HG03575 (cell line): ENCODE measurements around the gene TMC3.

Experiments used
- ATAC-seq: cut with Tn5 transposase; IDR thresholded peaks from one replicate; pipeline ENCODE4 v1.9.1; 2021; ENCODE audit not compliant: unreplicated experiment, insufficient number of reproducible peaks, low FRiP score; ENCODE audit errors: extremely low read depth

The TMC3 gene

GRCh38 chr15:81309647-81310450 is 64.2 kb downstream of the TMC3 start:
- ATAC-seq: no peak

- no peak for ATAC-seq
Observed at GRCh38 chr15:81308260-81308659, 65.8 kb downstream of the TMC3 start.

- no peak for ATAC-seq
Observed at GRCh38 chr15:81304226-81304625, 69.8 kb downstream of the TMC3 start.

DNA sequence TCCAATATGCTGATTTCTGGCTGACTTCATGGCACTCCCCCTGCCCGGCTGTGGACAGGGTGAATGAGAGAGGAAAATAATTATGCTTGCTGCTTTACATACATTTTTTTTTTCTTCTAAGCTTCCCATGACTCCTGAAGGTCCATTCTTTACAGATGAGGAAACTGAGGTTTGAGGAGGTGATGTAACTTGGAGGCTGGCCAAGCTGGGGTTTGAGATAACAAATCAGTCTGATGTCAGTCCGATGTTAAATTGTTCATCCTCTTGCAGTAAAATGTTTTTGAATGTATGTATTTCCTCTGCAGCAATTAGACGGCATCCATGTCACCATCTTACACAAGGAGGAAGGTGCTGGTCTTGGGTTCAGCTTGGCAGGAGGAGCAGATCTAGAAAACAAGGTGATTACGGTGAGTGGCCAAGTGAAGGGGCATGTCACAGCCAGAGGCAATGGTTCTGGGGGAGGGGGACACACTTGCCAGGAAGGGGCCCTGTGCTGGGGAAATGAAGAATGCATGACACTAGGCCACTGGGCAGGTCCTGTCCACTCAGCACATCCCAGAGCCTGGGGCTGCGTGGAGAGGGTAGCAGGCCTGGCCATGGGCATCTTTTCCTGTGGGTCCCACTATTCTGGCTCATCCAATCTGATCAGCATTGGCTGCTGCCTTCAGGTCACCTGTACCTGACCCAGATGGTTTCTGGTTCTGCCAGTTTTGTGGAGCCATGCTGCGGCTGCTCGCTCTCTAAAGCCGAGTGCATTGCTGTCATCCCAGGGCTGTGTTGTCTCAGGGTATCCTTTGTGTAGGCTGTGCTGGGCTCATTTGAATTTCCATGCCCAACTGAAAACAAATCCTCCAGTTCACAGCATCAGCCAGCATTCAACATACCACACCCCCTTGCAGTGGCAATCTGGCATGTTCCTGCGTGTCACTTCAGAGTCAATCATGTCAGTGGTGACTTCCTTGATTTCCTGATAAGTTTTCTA is 70.5 kb downstream of the TMC3 start:
- no peak for ATAC-seq

GRCh38 chr15:81302701-81303109 is 71.3 kb downstream of the TMC3 start:
- ATAC-seq: no peak

- peak; percentile 53 for ATAC-seq
Observed at GRCh38 chr15:81301815-81302399, 72.1 kb downstream of the TMC3 start.

- no peak for ATAC-seq
Observed at GRCh38 chr15:81301385-81301784, 72.6 kb downstream of the TMC3 start.

DNA sequence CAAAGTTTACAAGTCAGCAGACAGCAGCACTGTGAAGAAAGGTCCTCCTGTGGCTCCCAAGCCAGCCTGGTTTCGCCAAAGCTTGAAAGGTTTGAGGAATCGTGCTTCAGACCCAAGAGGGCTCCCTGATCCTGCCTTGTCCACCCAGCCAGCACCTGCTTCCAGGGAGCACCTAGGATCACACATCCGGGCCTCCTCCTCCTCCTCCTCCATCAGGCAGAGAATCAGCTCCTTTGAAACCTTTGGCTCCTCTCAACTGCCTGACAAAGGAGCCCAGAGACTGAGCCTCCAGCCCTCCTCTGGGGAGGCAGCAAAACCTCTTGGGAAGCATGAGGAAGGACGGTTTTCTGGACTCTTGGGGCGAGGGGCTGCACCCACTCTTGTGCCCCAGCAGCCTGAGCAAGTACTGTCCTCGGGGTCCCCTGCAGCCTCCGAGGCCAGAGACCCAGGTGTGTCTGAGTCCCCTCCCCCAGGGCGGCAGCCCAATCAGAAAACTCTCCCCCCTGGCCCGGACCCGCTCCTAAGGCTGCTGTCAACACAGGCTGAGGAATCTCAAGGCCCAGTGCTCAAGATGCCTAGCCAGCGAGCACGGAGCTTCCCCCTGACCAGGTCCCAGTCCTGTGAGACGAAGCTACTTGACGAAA is 74.3 kb downstream of the TMC3 start:
- no peak for ATAC-seq

DNA sequence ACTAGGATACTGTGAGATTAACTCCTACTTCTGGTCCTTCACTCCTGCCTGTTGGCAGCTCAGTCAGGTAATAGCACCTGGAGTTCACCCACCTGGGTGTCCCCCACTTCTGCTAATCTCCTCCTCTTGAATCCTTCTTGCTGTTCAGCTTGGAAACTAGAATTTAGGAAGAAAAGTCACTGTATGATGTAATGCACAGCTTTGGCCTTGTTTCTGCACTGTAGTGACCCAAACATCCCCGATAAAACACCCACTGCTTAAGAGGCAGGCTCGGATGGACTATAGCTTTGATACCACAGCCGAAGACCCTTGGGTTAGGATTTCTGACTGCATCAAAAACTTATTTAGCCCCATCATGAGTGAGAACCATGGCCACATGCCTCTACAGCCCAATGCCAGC is 74.9 kb downstream of the TMC3 start:
- no peak for ATAC-seq

DNA sequence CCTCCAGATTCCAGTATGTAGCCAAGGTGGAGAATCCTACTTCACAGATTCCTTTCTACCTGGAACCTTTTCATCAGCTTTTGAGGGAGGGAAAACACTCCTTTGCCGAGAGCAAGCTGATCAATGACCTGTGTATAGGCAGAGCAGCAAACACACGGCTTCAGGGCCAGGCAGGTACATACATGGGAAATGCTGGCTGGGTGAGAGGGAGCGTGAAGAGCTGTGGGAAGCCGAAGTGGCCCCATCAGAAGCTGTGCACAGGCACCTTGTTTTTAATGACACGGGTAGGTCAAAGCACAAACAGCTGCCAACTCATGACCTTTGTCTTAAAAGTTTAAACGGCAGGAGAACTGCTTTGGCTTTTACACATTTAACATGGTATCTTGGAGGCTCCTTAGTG is 75.4 kb downstream of the TMC3 start:
- no peak for ATAC-seq

- ATAC-seq: no peak
Observed at GRCh38 chr15:81297603-81298575, 76.1 kb downstream of the TMC3 start.

DNA sequence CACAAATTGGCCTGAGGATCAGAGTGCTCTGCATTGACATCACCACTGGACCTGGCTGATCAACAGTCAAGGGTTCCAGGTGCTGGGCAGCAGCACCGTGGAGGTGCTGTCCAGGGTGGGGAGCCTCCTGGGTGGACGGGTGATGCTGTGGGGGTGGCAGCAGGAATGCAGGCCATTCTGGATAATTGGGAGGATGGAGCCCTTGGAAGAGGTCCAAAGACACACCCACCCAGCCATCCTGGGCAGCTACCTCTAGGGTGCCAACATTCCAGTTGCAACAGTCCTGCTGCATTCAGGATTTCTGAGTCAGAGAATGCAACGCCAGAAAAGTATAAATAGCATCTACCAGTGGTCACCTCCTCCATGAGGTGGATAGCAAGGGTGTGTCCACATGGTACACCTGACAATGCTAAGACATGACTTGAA is 76.9 kb downstream of the TMC3 start:
- ATAC-seq: no peak

- no peak for ATAC-seq
Observed at GRCh38 chr15:81296673-81297072, 77.3 kb downstream of the TMC3 start.

DNA sequence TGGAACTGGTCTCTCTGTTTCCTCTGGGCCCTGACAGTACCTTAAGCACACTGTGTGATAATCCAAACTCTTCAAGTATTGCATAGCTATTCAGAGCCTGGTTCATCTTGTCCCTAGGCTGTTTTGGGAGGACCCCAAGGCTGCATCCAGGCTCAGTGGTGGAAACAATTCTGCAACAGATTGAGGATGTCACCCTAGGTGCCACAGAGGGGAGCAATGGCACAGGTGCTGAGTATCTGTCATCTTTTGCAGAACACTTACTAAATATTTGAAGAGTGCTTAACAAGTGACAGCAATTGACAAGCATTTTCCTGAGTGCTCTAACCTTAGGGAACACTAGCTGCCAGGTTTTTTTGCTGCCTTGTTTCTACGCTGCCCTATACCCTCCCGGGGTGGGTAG is 77.8 kb downstream of the TMC3 start:
- no peak for ATAC-seq

- no peak for ATAC-seq
Observed at GRCh38 chr15:81295486-81296121, 78.4 kb downstream of the TMC3 start.

GRCh38 chr15:81294516-81294880 is 79.5 kb downstream of the TMC3 start:
- ATAC-seq: no peak

- ATAC-seq: peak; percentile 53
Observed at GRCh38 chr15:81293728-81294515, 80.1 kb downstream of the TMC3 start.
